CD4-positive, alpha-beta T cell treated with Interleukin-21 for 1 hour (primary cell): ENCODE data around the gene GTF3C4.
A peak's percentile ranks its signal among the peaks of the same experiment; 100 is the strongest.

ENCODE experiments used
- DNase-seq: peaks from one replicate; pipeline ENCODE4 v3.0.0-alpha.2; 2020

The GTF3C4 gene

DNA sequence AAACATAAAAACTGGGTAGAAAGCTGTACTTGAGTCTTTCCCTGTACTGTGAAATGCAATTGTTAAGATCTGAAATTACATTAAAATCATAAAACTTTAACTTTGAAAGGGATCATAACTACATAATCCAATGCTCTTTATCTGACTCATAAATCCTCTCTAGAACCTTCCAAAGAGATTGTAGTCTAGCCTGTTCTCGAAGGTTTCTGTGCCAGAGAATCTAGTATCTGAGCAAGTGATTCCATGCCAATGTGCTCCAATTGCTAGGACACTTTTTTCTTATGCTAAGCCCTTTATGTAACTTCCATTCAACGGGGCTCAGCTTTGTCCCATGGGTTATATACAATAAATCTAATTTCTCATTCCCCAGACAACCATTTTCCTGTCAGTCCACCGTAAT, 21.6 kb upstream of the GTF3C4 start:
- no peak for DNase-seq

DNA sequence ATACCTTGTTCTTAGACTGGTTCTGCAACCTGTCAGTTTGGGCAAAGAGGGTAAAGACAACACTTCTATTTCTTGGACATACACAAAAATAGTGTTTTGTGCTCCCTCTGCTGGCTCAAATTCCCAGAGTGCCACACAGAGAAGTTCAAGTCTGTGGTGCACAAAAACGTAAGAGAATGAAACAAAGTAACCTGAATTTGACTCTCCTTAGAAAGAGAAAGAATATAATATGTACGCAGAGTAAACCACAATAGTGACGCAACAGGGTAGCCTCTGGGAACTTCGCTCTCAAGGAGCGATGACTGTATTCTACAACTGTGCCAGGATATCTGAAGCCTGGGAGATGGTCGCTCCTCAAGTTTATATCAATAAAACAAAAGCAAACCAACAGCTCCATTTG, 19.0 kb upstream of the GTF3C4 start:
- no peak for DNase-seq

DNA sequence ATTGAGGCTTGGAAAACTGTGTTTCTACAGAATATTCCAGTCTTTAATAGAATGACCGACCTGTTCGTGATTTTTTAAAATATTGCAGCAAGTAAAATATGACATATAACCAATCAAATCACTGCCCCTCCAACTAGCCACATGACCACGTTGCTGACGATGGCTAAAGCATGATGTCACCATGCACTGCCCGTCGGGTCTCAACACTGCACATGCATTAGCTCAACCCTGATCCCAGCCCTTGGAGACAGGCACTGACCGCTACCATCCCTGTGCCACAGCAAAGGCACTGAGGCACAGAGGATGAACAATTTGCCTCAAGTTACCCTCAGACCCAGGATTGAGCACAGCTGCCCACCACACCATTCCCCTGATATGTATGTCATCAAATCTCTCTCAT, 14.0 kb upstream of the GTF3C4 start:
- DNase-seq, result no peak

DNA sequence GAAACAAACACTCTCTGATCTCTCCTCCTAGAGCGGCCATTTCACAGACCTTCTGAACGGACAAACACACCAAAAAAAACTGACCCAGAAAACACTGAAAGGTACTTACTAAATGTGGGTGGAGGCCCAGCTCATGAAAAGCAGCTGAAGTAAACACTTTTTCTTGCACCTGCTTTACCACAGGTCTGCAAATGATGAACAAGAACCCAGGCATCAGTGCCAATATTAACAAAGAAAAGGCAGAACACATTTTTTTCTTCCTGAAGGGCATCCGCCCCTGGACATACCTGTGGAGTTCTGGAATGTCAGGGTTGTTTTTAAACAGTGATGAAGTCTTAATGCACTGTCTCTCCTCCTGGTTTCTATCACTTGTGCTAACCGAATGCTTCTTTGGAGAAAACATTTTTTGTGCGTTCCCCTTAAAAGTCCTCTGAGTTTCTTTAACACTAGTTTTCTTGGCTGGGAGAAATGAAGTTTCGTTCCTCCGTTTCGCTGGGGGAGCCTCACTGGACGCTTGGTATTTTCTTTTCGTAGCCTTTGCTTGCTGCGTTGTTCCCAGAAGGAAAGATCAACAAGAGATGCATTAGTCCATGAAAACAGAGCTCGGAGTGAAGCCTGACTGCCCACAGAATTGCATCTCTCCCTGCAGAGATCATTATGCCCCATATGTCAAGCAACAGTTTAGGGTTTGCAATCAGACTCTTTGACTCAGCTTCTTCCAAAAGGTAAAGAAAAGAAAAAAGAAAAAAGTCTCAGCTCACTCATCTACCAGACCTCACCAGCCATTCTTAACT, 7.9 kb upstream of the GTF3C4 start:
- DNase-seq, result no peak

DNA sequence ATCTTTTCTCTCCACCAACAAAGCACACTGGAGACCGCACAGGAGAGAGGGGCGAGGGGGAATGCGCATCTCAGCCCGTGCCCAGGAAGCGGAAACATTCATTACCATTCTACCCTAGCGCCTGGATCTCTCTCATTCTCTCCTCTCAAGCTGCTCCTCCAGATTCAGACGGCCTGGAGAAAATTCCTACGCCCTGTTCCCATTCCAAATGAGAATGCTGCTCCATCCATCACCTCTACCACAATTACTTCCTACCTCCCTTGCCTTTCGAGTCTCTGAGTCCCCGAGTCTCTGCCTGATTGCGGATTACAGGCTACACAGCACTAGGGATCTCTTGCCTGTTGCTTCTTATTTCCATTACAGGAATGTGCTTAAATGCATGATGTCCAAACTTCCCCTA, 7.1 kb upstream of the GTF3C4 start:
- no peak for DNase-seq

DNA sequence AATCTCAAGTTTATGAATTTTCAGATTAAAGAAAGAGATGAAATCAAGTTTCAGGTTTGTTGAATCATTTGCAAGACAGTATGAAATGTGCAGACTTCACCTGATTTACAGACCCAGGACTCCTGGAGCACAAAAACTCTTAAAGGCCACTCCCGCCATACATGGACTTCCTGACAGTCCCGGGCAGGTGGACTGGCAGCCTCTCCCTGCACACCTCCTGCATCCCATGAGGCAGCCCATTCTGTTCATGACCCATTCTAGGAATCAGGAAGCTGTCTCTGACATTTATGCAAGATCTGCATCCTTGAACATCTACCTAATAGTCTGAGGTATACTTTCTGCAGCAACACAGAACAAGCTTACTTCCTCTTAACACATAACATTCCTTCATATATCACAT, 6.4 kb upstream of the GTF3C4 start:
- DNase-seq, result no peak

DNA sequence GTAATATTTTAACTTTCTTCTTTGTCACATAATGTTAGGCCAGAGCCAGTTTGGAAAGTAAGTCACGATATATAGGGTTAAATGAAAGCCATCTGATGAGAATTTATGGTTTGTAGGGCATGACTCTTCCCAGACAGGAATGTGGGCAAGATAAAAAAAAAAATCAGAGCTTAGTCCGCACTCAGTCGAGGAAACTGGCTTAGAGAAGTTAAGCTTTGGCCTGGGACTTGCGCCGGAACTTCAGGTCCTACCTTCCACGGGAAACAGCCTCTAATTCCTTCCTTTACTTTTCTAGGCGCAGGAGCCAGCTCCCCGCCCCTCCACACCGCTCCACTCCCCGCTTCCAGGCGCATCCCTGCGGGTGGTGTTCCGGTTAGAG, 956 bp upstream of the GTF3C4 start:
- DNase-seq, result no peak

DNA sequence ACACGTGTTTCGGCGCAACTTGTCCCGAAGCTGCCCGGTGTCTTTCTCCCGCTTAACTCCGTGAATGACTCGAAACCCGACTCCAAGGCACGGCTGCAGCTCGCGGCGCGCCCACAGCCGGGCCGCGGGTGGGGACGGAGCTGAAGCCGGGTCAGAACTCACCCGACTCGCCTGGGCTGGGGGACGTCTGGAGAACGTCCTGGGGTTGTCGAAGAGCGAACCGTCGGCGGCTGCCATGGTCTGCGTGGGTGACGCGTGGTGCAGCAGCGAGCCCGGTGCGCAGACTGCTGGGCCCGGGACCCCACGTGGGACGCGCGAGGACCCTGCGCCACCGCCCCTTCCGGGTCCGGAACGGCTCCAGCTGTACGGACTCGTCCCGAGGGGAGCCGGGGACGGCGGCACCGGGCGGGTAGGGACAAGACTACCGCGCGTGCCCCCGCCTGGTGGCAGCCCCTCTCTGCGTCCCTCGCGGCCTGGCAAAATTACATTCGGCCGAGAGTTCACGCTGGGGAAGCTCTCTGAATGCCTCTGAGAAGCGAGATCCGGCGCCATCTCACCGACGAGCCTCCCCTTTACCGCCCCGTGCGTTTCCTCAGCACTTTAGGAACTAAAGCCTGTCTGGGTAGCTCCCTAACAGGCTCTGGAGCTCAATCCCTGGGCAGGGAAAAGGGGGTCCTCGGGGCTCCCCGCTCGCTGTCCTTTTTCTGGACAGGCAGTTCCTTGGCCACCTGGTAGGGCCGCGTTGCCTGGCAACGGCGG, 387 bp upstream of the GTF3C4 start, which contains the start of gene DDX31:
Gene DDX31 (minus strand): TSS at position 286 of the 759 bp plus-strand sequence. CDS start 49 bp downstream, at position 237.
- peak; percentile 89 for DNase-seq

DNA sequence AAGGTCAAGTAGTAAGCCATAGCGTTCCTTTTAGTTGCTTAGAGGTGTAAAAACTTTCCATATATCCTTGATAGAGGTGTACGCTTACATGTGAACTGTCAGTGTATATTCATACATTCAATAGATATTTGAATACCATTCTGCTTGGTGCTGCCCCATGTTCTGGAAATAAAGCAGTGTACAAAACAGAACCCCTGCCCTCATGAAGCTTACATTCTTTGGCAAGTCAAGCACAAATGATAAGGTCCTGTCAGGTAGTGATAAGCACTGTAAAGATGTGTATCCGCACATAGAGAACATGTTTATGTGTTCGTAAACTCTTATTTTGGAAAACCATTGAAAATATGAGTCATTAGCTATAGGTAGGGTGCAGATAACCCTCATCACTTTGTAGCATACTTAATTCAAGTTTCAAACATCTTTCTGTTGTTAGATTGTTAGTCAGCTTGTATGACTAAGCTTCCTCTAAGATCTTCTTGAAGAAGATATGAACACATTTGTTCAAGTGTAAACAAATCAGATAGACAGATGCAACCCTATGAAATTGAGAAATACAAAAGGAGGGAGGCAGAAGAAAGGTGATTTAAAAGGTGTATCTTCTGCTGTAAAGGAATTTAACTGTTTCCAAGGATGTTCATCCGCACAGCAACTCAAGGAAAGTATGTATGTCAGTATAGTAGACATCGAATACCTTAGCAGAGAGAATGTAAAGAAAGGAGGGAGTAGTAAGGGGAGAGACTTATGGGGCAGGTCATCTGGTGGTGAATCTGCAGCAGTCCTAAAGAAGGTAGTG, 1.6 kb downstream of the GTF3C4 start:
- no peak for DNase-seq

DNA sequence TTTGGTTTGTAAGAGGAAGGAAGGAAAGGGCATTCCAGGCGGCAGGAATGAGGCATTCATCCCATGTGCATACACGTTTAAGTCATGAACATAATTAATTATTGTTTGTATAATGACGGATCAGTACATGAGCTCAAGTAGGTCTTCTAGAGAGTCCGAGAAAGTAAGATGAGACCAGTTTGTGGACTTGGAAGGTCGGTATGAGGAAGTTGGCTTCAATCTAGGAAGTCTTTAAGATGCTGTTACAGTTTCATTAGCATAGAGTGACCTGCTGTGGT, 2.1 kb downstream of the GTF3C4 start:
- no peak for DNase-seq

DNA sequence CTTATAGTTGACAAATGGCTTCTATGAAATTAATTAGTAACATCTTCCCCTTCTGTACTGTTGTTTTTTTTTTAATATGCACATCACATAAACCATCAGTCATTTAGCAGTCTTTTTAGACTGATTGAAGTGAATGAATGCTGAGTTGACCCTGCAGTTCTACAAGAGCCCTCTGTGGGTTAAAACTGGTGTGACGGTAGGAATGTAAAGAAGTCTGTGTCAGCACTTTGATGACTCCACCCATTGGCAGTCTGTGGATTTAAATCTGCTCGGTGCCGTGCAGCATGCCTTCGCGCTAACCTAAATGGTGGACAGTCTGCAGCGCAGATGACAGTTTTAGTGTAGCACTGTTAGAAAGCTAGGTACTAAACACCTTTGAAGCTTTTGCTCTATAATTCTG, 3.1 kb downstream of the GTF3C4 start:
- DNase-seq, result no peak

DNA sequence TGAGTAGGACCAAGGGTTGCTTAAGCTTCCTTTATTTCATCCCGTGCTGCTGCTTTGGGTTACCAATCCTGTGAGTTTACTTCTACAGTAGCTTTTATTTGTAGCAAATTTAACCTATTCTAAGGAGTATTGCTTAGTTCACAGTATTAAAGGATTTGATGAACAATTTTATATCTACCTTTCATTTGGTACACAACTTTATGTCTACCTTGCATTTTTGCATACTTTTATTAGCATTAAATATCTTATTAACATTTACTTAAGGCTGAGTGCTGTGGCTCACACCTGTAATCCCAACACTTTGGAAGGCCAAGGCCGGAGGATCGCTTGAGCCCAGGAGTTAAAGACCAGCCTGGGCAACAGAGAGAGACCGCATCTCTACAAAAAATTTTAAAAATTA, 4.2 kb downstream of the GTF3C4 start:
- no peak for DNase-seq

DNA sequence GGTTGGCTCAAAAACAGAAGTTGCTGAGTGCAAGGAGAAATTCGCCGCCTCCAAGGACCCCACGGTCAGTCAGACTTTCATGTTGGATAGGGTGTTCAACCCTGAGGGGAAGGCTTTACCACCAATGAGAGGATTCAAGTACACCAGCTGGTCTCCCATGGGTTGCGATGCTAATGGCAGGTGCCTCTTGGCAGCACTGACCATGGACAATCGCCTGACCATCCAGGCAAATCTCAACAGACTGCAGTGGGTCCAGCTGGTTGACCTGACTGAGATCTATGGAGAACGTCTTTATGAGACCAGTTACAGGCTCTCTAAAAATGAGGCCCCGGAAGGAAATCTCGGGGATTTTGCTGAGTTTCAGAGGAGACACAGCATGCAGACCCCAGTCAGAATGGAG, 7.7 kb downstream of the GTF3C4 start:
- no peak for DNase-seq

DNA sequence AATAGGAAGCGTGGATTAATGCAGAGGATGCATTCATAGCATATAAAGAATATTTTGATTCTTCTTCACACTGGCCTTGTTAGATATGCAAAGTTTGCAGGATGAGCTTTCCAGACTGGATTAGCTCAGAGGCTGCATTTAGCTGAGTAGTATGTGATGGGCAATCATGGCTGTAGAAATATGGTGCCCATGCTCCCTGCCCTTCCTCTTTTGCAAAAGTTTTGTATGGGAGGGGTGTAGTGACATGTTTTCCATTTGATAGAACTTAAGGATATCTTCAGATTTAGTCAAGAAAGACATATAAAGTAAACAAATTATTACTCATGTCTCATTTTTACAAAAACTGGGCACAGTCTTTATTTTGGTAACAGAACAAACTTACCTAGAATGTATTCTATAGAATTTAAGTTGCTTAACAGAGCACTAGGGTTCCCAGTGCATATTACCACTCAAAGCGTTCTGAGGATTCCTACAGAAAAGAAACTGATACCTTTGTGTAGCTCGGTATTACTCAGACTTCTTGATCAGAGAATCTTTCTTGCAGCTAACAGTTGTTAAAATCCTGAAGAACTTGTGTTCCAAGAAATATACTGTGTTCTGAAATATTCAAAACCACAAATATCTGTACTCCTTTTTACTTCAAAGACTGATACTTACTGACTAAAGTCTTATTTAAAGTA, 9.8 kb downstream of the GTF3C4 start:
- no peak for DNase-seq

DNA sequence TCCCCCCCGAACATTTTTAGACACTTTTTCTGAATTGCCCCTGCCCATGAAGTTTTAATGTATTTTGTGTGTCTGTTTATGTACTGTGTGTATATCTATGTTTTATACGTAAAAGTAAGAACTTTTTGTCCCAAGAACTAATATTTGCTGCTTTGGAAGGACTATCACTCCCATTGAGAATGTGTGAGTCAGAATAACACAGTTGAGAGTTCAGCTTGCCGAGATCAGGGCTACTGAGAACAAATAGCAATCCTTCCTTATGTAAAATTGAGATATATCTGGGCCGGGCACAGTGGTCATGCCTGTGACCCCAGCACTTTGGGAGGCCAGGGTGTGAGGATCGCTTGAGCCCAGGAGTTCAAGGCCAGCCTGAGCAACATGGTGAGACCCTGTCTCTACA, 11.3 kb downstream of the GTF3C4 start:
- no peak for DNase-seq

DNA sequence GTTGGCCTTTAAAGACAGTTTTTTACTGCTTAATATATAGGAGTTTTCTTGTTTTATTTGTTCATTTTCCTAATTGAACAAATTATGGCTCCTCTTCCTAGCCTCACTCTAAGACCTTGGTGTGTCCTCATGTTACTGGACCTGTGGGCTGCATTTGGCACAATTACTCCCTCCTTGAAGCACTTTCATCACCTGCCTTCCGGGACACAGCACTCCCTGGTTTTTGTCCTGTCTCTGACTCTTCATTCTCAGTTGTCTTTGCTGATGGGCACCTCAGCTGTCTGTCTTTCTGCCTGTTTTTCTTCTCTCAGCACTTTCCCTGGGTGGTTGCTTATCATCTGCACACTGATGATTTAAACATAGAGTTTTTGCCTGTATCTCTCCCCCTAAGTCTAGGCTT, 13.6 kb downstream of the GTF3C4 start:
- DNase-seq, result no peak

DNA sequence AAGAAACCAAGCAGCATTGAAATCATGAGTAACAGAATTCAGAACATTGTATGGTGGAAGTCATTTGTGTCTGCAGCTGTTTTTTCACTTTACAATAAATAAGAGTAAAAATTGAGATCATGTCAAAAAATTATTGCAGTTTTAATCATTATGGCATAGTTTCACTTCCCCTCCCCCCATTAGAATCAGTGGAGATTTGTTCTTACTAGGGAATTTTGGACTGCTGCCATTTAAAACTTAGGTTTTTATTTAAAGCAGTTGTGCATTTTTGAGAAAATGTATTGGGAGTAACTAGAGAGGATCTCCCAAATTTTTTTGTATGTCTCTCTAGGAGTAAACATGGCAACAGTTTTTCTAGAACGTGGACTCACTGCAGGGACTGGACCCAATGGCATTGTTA, 20.4 kb downstream of the GTF3C4 start:
- no peak for DNase-seq

DNA sequence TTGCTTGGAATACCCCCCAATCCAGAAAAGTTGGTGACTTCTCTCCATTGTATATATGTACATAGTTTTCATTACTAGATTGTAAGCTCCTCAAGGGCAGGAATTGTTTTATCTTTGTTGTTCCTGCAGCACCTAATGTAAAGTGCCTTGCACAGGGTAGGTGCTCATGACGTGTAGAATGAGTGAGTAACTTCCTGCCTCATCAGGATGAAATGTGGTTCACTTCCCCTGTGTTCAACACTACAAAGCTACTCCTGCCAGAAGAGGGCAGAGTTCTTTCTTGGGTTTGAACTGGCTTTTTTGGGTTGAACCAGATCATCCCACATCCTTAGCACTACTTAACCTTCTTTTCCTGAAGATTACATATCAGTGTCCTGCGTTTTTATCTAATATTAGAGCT, 23.9 kb downstream of the GTF3C4 start:
- DNase-seq, result peak; percentile 37

DNA sequence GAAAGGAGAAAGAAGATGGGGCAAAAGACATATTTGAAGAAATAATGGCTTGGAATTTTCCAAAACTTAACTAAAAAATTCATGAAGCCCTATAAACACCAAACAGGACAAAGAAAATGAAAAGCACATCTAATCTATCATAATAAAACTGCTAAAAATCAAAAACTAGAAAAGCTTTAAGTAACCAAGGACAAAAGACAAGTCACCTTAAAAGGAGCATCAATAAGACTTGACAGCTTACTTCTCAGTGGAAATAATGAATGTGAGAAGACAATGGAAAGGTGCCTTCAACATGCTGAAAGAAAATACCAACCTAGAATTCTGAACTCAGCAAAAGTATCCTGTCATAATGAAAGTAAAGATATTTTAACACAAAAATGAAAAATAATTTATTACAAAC, 27.0 kb downstream of the GTF3C4 start:
- DNase-seq, result no peak

DNA sequence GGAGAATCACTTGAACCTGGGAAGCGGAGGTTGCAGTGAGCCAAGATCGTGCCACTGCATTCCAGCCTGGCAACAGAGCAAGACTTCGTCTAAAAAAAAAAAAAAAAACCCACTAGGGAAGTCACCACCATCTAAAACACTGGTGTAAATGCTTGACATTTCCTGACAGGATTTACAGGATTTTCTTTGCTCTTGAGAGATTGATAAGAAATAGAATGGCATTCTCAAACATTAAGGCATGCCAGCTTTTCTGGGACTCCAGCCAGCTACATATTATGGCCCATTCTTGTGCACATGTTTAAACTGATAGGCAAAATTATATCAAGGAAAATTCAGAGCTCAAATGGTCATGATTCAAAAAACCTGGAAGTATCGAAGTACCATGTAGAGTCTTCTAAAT, 28.7 kb downstream of the GTF3C4 start:
- no peak for DNase-seq

DNA sequence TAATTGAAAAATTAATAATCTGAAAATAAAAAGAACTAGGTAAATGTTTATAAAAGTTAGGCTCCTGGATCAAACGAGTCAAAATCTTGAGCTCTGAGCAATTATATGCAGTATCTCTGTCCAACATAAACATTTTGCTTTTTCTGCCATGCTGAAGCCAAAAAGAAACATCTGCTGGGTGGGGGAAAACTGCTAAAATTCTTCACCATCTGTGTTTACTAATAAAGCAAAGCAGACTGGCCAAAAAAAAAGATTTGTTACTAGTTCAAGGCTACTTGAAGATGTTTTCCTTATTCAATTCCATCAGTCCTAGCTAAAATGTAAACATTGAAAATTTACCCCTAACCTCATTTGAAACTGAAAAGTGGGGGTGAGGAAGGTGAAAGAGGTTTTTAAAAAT, 29.7 kb downstream of the GTF3C4 start:
- no peak for DNase-seq

DNA sequence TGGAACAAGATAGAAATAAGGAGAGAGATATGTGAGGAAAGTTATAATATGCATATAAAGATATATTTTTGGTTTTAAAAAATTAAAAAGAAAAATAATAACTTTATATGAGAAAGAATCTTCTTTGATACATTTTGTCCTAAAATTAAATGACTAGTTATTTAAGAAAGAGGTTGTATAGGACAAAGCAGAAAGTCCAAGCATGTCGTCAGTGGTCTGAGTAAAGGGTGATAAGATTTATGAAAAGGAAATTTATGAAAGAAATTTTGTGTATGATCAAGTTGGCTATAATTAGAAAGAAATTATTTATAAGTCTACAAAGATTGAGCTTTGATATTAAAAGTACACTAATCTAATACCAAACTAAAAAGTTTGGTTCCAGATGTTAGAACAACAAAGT, 32.0 kb downstream of the GTF3C4 start:
- no peak for DNase-seq

DNA sequence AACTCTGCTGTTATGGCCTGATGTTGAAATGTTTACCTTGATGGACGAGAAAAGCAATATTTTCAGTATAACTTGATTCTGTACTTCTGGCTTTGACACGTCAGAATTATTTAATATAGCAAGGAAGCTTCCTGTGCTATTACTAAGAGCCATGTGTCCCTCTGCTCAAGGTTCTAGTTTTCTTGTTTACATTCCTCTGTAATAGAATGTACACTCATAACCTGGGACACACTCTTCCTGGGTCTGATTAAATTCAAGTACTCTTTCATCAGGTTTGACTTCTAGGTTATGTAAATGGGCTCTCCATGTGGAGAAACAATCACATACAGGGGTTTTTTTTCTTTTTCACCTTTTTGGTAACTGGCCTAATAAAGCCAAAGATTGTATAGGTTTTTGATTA, 33.1 kb downstream of the GTF3C4 start:
- DNase-seq, result no peak
